Endometrial microvascular endothelial cells (primary cell): ENCODE results near the gene ATG16L2. TPM values are rescaled to one million over a fixed set of nuclear protein-coding genes. Genes with fewer than 3 reads are reported as not detected.
"Not testable (repeated sequence)": the region's sequence is repeated elsewhere in the genome, so short reads cannot be mapped to it uniquely, and the experiment has no call there.

Experiments used
- in situ Hi-C: cut with HindIII; loops from 2 replicates; pipeline ENCODE4 v1.10.0; 2017; ENCODE audit warnings: low sequenced_read_pairs, low pct_unique_long_range_greater_than_20kb; ENCODE audit errors: inconsistent ontology term
- total RNA-seq: library from RNA; depleted of rRNA; stranded (reverse); fragments of >200 nt; gene quantifications from one replicate; pipeline ENCODE4 v1.2.3, GENCODE V29; 2015; ENCODE audit errors: inconsistent ontology term

The ATG16L2 gene
- total RNA-seq, 1 donor from 2014 or later: 8.8 TPM

GRCh38 chr11:72778535-72779494 is 35.4 kb upstream of the ATG16L2 start:
- in situ Hi-C loops: no loop called here

- in situ Hi-C loops: no loop called here
Observed at GRCh38 chr11:72779495-72780128, 34.6 kb upstream of the ATG16L2 start.

GRCh38 chr11:72780296-72781062 is 33.7 kb upstream of the ATG16L2 start:
- in situ Hi-C loops: no loop called here

GRCh38 chr11:72781063-72781312 is 33.2 kb upstream of the ATG16L2 start:
- in situ Hi-C loops: no loop called here

GRCh38 chr11:72781313-72782080 is 32.7 kb upstream of the ATG16L2 start:
- in situ Hi-C loops: no loop called here

- in situ Hi-C loops: no loop called here
Observed at GRCh38 chr11:72782081-72782920, 31.9 kb upstream of the ATG16L2 start.

- in situ Hi-C loops: no loop called here
Observed at GRCh38 chr11:72783144-72783905, 30.9 kb upstream of the ATG16L2 start.

- in situ Hi-C loops: no loop called here
Observed at GRCh38 chr11:72784662-72785061, 29.5 kb upstream of the ATG16L2 start.

- in situ Hi-C loops: no loop called here
Observed at GRCh38 chr11:72786305-72787215, 27.7 kb upstream of the ATG16L2 start.

GRCh38 chr11:72787216-72788104 is 26.8 kb upstream of the ATG16L2 start:
- in situ Hi-C loops: no loop called here

GRCh38 chr11:72788241-72788640 is 26.0 kb upstream of the ATG16L2 start:
- in situ Hi-C loops: no loop called here

GRCh38 chr11:72789493-72790131 is 24.6 kb upstream of the ATG16L2 start:
- in situ Hi-C loops: no loop called here

GRCh38 chr11:72791228-72791627 is 23.0 kb upstream of the ATG16L2 start:
- in situ Hi-C loops: not testable (repeated sequence)

GRCh38 chr11:72792437-72793021 is 21.7 kb upstream of the ATG16L2 start:
- in situ Hi-C loops: no loop called here

- in situ Hi-C loops: no loop called here
Observed at GRCh38 chr11:72793076-72793424, 21.2 kb upstream of the ATG16L2 start.
